Measurements from ENCODE around the gene SPATS2L. TPM values are rescaled to one million over a fixed set of nuclear protein-coding genes. Genes with fewer than 3 reads are reported as not detected.

SPATS2L gene
- total and polyA plus RNA-seq, 2 of the 13 experiments (the other 11 are each of a cell fraction or from before 2014, with no cell fraction given), result 154 to 212 TPM

DNA sequence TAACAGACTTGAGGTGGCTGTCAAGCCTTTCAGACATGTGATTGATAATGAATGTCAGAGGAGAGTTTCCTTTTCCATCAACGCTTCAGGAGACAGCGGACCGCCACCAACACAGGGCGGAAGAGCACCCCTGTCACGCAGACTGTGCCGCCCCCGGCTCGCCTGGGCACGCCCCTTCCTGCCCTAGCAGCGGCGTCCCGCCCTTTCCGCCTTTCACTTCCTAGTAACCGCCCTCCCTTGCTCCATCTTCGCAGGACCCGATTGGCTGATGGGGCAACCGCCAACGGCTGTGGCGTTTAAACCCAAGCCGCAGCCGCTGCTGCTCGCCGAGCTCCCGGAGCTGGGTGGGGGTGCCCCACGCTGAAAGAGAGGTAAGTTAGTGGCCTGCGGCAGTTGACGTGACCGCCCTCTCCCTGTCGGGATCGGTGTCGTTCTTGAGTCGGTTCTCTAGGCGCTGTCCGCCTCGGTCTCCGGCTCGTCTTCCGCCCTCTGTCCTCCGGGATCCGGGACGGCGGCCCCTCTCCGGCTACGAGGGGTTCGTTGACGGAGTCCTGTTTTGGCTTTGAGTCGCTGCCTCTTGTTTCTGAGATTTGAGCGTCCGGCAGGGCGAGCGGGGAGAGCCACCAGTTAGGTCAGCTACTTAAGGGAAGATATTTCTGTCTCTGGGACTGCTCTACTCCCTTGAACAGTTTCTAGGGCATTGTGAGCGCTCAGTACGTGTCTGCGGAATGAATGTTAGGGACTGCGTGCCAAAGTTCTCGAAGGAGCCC lies 219.6 kb downstream of the SPATS2L start, which contains the start of gene SGO2 (continued):
- TF ChIP-seq, protein P1, sequence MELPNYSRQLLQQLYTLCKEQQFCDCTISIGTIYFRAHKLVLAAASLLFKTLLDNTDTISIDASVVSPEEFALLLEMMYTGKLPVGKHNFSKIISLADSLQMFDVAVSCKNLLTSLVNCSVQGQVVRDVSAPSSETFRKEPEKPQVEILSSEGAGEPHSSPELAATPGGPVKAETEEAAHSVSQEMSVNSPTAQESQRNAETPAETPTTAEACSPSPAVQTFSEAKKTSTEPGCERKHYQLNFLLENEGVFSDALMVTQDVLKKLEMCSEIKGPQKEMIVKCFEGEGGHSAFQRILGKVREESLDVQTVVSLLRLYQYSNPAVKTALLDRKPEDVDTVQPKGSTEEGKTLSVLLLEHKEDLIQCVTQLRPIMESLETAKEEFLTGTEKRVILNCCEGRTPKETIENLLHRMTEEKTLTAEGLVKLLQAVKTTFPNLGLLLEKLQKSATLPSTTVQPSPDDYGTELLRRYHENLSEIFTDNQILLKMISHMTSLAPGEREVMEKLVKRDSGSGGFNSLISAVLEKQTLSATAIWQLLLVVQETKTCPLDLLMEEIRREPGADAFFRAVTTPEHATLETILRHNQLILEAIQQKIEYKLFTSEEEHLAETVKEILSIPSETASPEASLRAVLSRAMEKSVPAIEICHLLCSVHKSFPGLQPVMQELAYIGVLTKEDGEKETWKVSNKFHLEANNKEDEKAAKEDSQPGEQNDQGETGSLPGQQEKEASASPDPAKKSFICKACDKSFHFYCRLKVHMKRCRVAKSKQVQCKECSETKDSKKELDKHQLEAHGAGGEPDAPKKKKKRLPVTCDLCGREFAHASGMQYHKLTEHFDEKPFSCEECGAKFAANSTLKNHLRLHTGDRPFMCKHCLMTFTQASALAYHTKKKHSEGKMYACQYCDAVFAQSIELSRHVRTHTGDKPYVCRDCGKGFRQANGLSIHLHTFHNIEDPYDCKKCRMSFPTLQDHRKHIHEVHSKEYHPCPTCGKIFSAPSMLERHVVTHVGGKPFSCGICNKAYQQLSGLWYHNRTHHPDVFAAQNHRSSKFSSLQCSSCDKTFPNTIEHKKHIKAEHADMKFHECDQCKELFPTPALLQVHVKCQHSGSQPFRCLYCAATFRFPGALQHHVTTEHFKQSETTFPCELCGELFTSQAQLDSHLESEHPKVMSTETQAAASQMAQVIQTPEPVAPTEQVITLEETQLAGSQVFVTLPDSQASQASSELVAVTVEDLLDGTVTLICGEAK (IDR thresholded peaks at IDR 0.05), result peak; percentile 48
- TF ChIP-seq, protein P1 (CRISPR knock-in tag; IDR thresholded peaks at IDR 0.05), result peak; percentile 89; the same call in 1 of the 2 replicates
- no peak for TF ChIP-seq HNRNPH1 (optimal IDR thresholded peaks at IDR 0.05; ENCODE audit: low read depth, low read length)
- TF ChIP-seq ZSCAN21 (CRISPR knock-in tag; IDR thresholded peaks at IDR 0.05; ENCODE audit: borderline replicate concordance), result peak; percentile 61; the same call in 1 of the 2 replicates
- peak; percentile 97 for TF ChIP-seq ZNF501 (CRISPR knock-in tag; IDR thresholded peaks at IDR 0.05)
- TF ChIP-seq ZNF761 (CRISPR knock-in tag; conservative IDR thresholded peaks at IDR 0.05), result peak; percentile 62; the same call in 1 of the 2 replicates
- TF ChIP-seq, protein P2, sequence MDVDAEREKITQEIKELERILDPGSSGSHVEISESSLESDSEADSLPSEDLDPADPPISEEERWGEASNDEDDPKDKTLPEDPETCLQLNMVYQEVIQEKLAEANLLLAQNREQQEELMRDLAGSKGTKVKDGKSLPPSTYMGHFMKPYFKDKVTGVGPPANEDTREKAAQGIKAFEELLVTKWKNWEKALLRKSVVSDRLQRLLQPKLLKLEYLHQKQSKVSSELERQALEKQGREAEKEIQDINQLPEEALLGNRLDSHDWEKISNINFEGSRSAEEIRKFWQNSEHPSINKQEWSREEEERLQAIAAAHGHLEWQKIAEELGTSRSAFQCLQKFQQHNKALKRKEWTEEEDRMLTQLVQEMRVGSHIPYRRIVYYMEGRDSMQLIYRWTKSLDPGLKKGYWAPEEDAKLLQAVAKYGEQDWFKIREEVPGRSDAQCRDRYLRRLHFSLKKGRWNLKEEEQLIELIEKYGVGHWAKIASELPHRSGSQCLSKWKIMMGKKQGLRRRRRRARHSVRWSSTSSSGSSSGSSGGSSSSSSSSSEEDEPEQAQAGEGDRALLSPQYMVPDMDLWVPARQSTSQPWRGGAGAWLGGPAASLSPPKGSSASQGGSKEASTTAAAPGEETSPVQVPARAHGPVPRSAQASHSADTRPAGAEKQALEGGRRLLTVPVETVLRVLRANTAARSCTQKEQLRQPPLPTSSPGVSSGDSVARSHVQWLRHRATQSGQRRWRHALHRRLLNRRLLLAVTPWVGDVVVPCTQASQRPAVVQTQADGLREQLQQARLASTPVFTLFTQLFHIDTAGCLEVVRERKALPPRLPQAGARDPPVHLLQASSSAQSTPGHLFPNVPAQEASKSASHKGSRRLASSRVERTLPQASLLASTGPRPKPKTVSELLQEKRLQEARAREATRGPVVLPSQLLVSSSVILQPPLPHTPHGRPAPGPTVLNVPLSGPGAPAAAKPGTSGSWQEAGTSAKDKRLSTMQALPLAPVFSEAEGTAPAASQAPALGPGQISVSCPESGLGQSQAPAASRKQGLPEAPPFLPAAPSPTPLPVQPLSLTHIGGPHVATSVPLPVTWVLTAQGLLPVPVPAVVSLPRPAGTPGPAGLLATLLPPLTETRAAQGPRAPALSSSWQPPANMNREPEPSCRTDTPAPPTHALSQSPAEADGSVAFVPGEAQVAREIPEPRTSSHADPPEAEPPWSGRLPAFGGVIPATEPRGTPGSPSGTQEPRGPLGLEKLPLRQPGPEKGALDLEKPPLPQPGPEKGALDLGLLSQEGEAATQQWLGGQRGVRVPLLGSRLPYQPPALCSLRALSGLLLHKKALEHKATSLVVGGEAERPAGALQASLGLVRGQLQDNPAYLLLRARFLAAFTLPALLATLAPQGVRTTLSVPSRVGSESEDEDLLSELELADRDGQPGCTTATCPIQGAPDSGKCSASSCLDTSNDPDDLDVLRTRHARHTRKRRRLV (CRISPR knock-in tag; IDR thresholded peaks at IDR 0.05), result no peak
- TF ChIP-seq, protein P3, sequence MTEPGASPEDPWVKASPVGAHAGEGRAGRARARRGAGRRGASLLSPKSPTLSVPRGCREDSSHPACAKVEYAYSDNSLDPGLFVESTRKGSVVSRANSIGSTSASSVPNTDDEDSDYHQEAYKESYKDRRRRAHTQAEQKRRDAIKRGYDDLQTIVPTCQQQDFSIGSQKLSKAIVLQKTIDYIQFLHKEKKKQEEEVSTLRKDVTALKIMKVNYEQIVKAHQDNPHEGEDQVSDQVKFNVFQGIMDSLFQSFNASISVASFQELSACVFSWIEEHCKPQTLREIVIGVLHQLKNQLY (CRISPR knock-in tag; IDR thresholded peaks at IDR 0.05), result peak; percentile 25; the same call in 1 of the 2 replicates
- 0 out of 2 replicates have a peak, but pooled peaks have one; percentile 48 for TF ChIP-seq ZNF225 (CRISPR knock-in tag; IDR thresholded peaks at IDR 0.05)
- TF ChIP-seq KLF9 (CRISPR knock-in tag; IDR thresholded peaks at IDR 0.05; ENCODE audit: low read depth), result peak; percentile 97
- no peak for TF ChIP-seq RAD51 (IDR thresholded peaks at IDR 0.05; ENCODE audit: borderline replicate concordance)
- TF ChIP-seq, protein P4, sequence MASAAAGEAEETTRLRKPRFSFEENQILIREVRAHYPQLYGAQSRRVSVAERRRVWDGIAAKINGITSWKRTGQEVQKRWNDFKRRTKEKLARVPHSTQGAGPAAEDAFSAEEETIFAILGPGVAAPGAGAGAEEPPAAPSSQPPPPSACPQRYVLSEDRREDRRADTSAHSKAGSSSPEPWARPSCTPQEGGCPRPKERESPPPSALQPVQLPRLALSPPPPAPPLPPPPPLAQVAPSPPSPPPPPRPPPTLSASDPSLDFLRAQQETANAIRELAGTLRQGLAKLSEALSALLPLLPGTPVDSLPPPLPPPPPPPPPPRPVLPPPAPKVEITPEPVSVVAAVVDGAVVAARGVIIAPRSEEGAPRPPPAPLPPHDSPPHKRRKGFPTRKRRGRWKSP (CRISPR knock-in tag; IDR thresholded peaks at IDR 0.05), result peak; percentile 84
- peak; percentile 83 for TF ChIP-seq MYC (CRISPR knock-in tag; IDR thresholded peaks at IDR 0.05; ENCODE audit: borderline replicate concordance)
